ENCODE measurements around the gene TUBGCP4. TPM values are rescaled to one million over a fixed set of nuclear protein-coding genes. Genes with fewer than 3 reads are reported as not detected.

The TUBGCP4 gene
- total RNA-seq, 4 donors from 2014 or later, result 12.7 to 25.1 (median 16.0) TPM

DNA sequence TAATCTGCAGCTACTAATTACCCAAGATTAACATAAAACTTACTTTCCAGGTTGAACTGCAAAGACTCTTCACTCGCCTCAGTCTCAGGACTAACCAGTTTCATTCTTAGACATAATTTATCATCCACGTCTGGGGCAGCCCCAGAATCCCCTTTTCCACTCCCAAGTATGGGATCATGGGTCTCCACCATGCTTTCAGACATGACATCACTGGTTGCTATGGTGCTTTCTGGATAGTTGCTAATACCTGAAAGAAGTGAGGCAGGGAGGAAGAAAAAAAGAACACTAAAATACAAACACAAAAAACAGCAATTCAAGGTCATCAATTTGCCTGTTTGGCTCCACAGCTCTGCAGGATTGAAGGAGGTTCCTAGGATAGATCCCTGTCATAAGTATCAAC is 75.4 kb downstream of the TUBGCP4 start:
- 71 to 79% methylated on average over 2 of the region's 2 CpGs for WGBS, 2 donors (ENCODE audit: low coverage in 1 of 2)
- TF ChIP-seq EP300 (IDR thresholded peaks at IDR 0.05; ENCODE audit: low read depth) (no peak), POLR2A (IDR thresholded peaks at IDR 0.05) (no peak), POLR2AphosphoS5 (IDR thresholded peaks at IDR 0.05) (no peak)
- TF ChIP-seq, protein P1, sequence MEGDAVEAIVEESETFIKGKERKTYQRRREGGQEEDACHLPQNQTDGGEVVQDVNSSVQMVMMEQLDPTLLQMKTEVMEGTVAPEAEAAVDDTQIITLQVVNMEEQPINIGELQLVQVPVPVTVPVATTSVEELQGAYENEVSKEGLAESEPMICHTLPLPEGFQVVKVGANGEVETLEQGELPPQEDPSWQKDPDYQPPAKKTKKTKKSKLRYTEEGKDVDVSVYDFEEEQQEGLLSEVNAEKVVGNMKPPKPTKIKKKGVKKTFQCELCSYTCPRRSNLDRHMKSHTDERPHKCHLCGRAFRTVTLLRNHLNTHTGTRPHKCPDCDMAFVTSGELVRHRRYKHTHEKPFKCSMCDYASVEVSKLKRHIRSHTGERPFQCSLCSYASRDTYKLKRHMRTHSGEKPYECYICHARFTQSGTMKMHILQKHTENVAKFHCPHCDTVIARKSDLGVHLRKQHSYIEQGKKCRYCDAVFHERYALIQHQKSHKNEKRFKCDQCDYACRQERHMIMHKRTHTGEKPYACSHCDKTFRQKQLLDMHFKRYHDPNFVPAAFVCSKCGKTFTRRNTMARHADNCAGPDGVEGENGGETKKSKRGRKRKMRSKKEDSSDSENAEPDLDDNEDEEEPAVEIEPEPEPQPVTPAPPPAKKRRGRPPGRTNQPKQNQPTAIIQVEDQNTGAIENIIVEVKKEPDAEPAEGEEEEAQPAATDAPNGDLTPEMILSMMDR (IDR thresholded peaks at IDR 0.05), result no peak
- Histone ChIP-seq H3K4me3 (no peak overlapping the region), H3K27ac (no peak overlapping the region), H3K9me3 (no peaks in the 10 kb centered on the region), H3K36me3 (peaks cover 0 to 11% (median 2%) of the 10 kb centered on the region in 4 donors), H3K27me3 (no peaks in the 10 kb centered on the region), H3K4me1 (peaks cover 0 to 4% (median 0%) of the 10 kb centered on the region in 4 donors)
- intact Hi-C loops (cut with DNase I; ENCODE audit: low total_unique reads) (no loop called here), in situ Hi-C loops (cut with MboI; ENCODE audit: low pct_ligation_motif_present in 1 of 4, low pct_unique_long_range_greater_than_20kb in 1 of 4, low sequenced_read_pairs in 3 of 4) (no loop called here)
- no peak for DNase-seq

DNA sequence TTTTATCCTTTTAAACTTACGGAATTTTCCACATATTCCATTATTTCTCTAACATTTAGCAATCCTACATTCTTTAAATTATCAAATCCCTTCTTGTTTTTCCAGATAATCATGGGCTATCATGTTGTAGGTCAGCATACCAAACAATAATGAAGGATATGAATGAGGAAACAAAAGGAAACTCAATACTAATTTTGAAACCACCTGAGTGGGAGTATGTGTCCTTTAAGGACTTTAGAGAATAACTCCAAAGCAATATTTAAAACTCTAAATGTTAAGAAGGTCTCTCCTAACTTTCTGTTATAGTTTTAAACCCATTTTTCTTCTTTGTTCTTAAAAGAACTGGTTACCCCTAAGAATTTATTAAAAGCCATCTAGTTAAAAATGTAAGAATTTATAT is 79.1 kb downstream of the TUBGCP4 start:
- TF ChIP-seq POLR2AphosphoS5 (IDR thresholded peaks at IDR 0.05), result no peak
- TF ChIP-seq POLR2A (IDR thresholded peaks at IDR 0.05), result no peak
- TF ChIP-seq, protein P1 (IDR thresholded peaks at IDR 0.05), result no peak
- no peak for TF ChIP-seq EP300 (IDR thresholded peaks at IDR 0.05; ENCODE audit: low read depth)
- Histone ChIP-seq H3K9me3 (no peaks in the 10 kb centered on the region), H3K27ac (no peak overlapping the region), H3K4me1 (no peaks in the 10 kb centered on the region), H3K27me3 (no peaks in the 10 kb centered on the region), H3K36me3 (peaks cover 0 to 14% (median 5%) of the 10 kb centered on the region in 4 donors), H3K4me3 (no peak overlapping the region)
- in situ Hi-C loops (cut with MboI; ENCODE audit: low pct_ligation_motif_present in 1 of 4, low pct_unique_long_range_greater_than_20kb in 1 of 4, low sequenced_read_pairs in 3 of 4), result no loop called here
- intact Hi-C loops (cut with DNase I; ENCODE audit: low total_unique reads), result no loop called here
- 94 to 100% methylated on average over 1 of the region's 1 CpG for WGBS, 2 donors (ENCODE audit: low coverage in 1 of 2)
- DNase-seq, result no peak

Other genes with a start within 250 kb of the TUBGCP4 start
- 100 to 1,000 TPM in 1 of 4 donors, 10 to 100 TPM in 3; 21.3 to 367 (median 39.6) TPM for gene TMEM62, start 237.5 kb upstream of the TUBGCP4 start, total RNA-seq
- gene CCNDBP1, start 185.7 kb upstream of the TUBGCP4 start, total RNA-seq, result 100 to 1,000 TPM in 1 of 4 donors, 10 to 100 TPM in 3; 20.7 to 120 (median 80.0) TPM
- gene EPB42, start 150.1 kb upstream of the TUBGCP4 start, total RNA-seq, result not detected
- 10 to 100 TPM in 1 of 4 donors, not detected in 3; 12.1 TPM for gene TGM5, start 104.2 kb upstream of the TUBGCP4 start, total RNA-seq
- gene TGM7, start 68.8 kb upstream of the TUBGCP4 start, total RNA-seq, result not detected
- 1 to 10 TPM; 3.0 to 6.4 (median 3.4) TPM for gene LCMT2, start 40.5 kb upstream of the TUBGCP4 start, total RNA-seq
- gene ZSCAN29, start 58 bp upstream of the TUBGCP4 start, total RNA-seq, result 10 to 100 TPM; 25.1 to 33.7 (median 29.8) TPM
- gene TP53BP1, start 122.1 kb downstream of the TUBGCP4 start, total RNA-seq, result 10 to 100 TPM; 25.1 to 40.8 (median 33.7) TPM
- gene MAP1A, start 146.5 kb downstream of the TUBGCP4 start, total RNA-seq, result 10 to 100 TPM in 2 of 4 donors, 1 to 10 TPM in 2; 6.3 to 14.6 (median 9.8) TPM
- 100 to 1,000 TPM in 1 of 4 donors, 10 to 100 TPM in 3; 60.5 to 273 (median 84.0) TPM for gene PPIP5K1, start 219.1 kb downstream of the TUBGCP4 start, total RNA-seq
- gene CKMT1B, start 222.9 kb downstream of the TUBGCP4 start, total RNA-seq, result 100 to 1,000 TPM; 134 to 333 (median 187) TPM
- 10 to 100 TPM in 1 of 4 donors, 1 to 10 TPM in 1, under 1 TPM in 1, not detected in 1; 0.41 to 20.3 (median 1.4) TPM for gene STRC, start 247.7 kb downstream of the TUBGCP4 start, total RNA-seq